K562 (cell line): ENCODE measurements around the gene RNF168. TPM values are rescaled to one million over a fixed set of nuclear protein-coding genes. Genes with fewer than 3 reads are reported as not detected.

Experiments used
- BACH1 ChIP-seq: fragments of 200-800 bp; sonication (Bioruptor generic); IDR thresholded peaks from 2 replicates; pipeline ENCODE4 v1.6.1; 2016; ENCODE audit warnings: missing genetic modification characterization, missing compliant biosample characterization
- CEBPG ChIP-seq, 3 experiments: fragments of 200-800 bp in 1 of 3; sonication (Bioruptor generic) in 1 of 3; sonication (generic) in 1 of 3; formaldehyde crosslinking in 1 of 3; IDR thresholded peaks in 2 of 3; conservative IDR thresholded peaks in 1 of 3; 2 replicates each; pipeline versions ENCODE4 v1.6.1 to v1.8.0; 2016 to 2022; ENCODE audit warnings: missing compliant biosample characterization in 2 of 3, missing genetic modification characterization in 2 of 3, mild to moderate bottlenecking in 1 of 3, missing genetic modification reagents in 1 of 3
- EHMT2 ChIP-seq: fragments of 450-650 bp; IDR thresholded peaks from 2 replicates; pipeline ENCODE4 v1.6.1; 2018; ENCODE audit warnings: antibody characterized with exemption
- HNRNPL ChIP-seq: fragments of 200-400 bp; formaldehyde crosslinking; IDR thresholded peaks from 2 replicates; pipeline ENCODE4 v1.6.1; 2017; ENCODE audit warnings: low read depth, mild to moderate bottlenecking, low read length
- IRF1 ChIP-seq: sonication (generic); formaldehyde crosslinking; IDR thresholded peaks from 2 replicates; pipeline ENCODE4 v1.8.0; 2022; ENCODE audit warnings: missing genetic modification reagents, mild to moderate bottlenecking, borderline replicate concordance
- MAFK ChIP-seq: IDR thresholded peaks from 2 replicates; pipeline ENCODE4 v1.6.1; 2011; ENCODE audit warnings: low read length, improper control_type of control experiment
- MYBL2 ChIP-seq, 2 experiments: fragments of 450-650 bp in 1 of 2; sonication (generic) in 1 of 2; formaldehyde crosslinking in 1 of 2; IDR thresholded peaks; 2 replicates each; pipeline versions ENCODE4 v1.6.1 to v1.8.1; 2017 to 2022; ENCODE audit warnings: borderline replicate concordance in 1 of 2, inconsistent platforms in 1 of 2, low read depth in 1 of 2, mild to moderate bottlenecking in 1 of 2, missing genetic modification reagents in 1 of 2, moderate library complexity in 1 of 2
- NONO ChIP-seq, 2 experiments: fragments of 200-400 bp in 1 of 2; fragments of 450-650 bp in 1 of 2; formaldehyde crosslinking in 1 of 2; IDR thresholded peaks; 2 replicates each; pipeline ENCODE4 v1.6.1; 2017; ENCODE audit warnings: low read depth in 2 of 2, mild to moderate bottlenecking in 2 of 2, moderate library complexity in 2 of 2, low read length in 1 of 2
- ZBED1 ChIP-seq: IDR thresholded peaks from 2 replicates; pipeline ENCODE4 v1.6.1; 2014
- ZBTB1 ChIP-seq: sonication (generic); formaldehyde crosslinking; IDR thresholded peaks from 2 replicates; pipeline ENCODE4 v1.8.1; 2023; ENCODE audit warnings: missing genetic modification reagents, low read depth, mild to moderate bottlenecking, borderline replicate concordance
- ZNF311 ChIP-seq: fragments of 250-450 bp; sonication (Bioruptor Pico); IDR thresholded peaks from 2 replicates; pipeline ENCODE4 v1.4.0; 2020; ENCODE audit warnings: mild to moderate bottlenecking, moderate library complexity
- ZNF384 ChIP-seq: IDR thresholded peaks from 2 replicates; pipeline ENCODE4 v1.6.1; 2012; ENCODE audit warnings: low read depth, low read length, improper control_type of control experiment
- ZNF444 ChIP-seq: fragments of 250-450 bp; sonication (Bioruptor Pico); IDR thresholded peaks from 2 replicates; pipeline ENCODE4 v1.4.0; 2020; ENCODE audit warnings: mild to moderate bottlenecking, moderate library complexity
- ZNF830 ChIP-seq: fragments of 250-450 bp; sonication (Bioruptor Pico); IDR thresholded peaks from 2 replicates; pipeline ENCODE4 v1.5.0; 2021; ENCODE audit warnings: mild to moderate bottlenecking
- polyA plus RNA-seq, 8 experiments: library from polyadenylated mRNA; depleted of rRNA in 4 of 8; stranded (reverse) in 5 of 8; unstranded in 3 of 8; fragments of >200 nt; fragmentation: Nextera tagmentation in 2 of 8; fragmentation: Illumina TruSeq in 1 of 8; extraction: Ambion mirVana in 2 of 8; extraction: Trizol in 1 of 8; gene quantifications; 2 replicates each; pipeline versions ENCODE4 v1.2.1 to v1.2.3, GENCODE V29; 2011 to 2014; ENCODE audit warnings: inconsistent platforms in 1 of 8, missing spikeins in 1 of 8
- total RNA-seq, 7 experiments: library from RNA; depleted of rRNA in 6 of 7; stranded (reverse); fragments of >200 nt in 6 of 7; fragmentation: Illumina TruSeq in 2 of 7; extraction: Trizol in 2 of 7; gene quantifications; 2 replicates each; pipeline versions ENCODE4 v1.2.1 to v1.2.3, GENCODE V29; 2011 to 2021; ENCODE audit warnings: low replicate concordance in 1 of 7
- TF ChIP-seq, protein P1 (sequence below), 2 experiments: fragments of 450-650 bp in 1 of 2; sonication (generic) in 1 of 2; formaldehyde crosslinking; conservative IDR thresholded peaks; 2 replicates each; pipeline versions ENCODE4 v1.4.0 to v1.8.1; 2020 to 2022; ENCODE audit warnings: mild to moderate bottlenecking in 1 of 2, missing genetic modification reagents in 1 of 2
- TF ChIP-seq, protein P2 (sequence below): fragments of 450-650 bp; formaldehyde crosslinking; IDR thresholded peaks from 2 replicates; pipeline ENCODE4 v1.4.0; 2020; ENCODE audit warnings: mild to moderate bottlenecking, moderate library complexity
- TF ChIP-seq, protein P3 (sequence below), 2 experiments: fragments of 450-650 bp; conservative IDR thresholded peaks; 2 replicates each; pipeline ENCODE4 v1.6.1; 2017; ENCODE audit warnings: mild to moderate bottlenecking in 2 of 2, moderate library complexity in 2 of 2
- TF ChIP-seq, protein P4 (sequence below): IDR thresholded peaks from 2 replicates; pipeline ENCODE4 v1.6.1; 2012; ENCODE audit warnings: low read depth, low read length, improper control_type of control experiment, borderline replicate concordance

RNF168 gene
- total and polyA plus RNA-seq, 9 of the 15 experiments (the other 6 are each of a cell fraction or from before 2014, with no cell fraction given) = 6.0 to 32.1 (median 16.6) TPM

DNA sequence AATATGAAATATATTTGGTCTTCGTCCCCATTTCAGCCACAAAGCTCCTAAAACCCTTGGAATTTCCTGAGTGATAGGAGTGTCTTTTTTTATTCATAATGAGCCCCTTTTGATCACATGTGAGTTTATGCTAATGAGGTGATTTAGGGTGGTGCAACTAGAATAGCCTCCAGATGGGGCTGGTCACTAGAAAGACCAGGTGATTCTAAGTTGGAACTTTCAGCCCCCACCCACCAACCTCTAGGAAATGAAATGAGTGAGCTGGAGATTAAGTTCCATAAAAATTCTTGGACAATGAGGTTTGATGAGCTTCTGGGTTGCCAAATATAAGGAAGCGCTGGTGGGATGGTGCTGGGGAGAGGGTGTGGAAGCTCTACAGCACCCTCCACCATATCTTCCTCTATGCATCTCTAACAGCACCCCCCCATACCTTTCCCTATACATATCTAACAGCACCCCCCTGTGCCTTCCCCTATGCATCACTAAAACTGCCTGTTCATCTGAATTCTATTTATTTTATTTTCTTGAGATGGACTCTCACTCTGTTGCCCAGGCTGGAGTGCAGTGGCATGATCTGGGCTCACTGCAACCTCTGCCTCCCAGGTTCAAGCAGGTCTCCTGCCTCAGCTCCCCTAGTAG is 13.7 kb upstream of the RNF168 start (continued):
- TF ChIP-seq BACH1 (tag) (no peak), ZBED1 (no peak), ZNF444 (no peak), CEBPG (CRISPR knock-in tag; IDR thresholded peaks at IDR 0.05) (no peak), CEBPG (tag; conservative IDR thresholded peaks at IDR 0.05 in 1 of 2, IDR thresholded peaks at IDR 0.05 in 1 of 2) (no peak), ZNF311 (CRISPR knock-in tag) (no peak), MAFK (no peak), ZNF384 (peak; percentile 81), HNRNPL (no peak), EHMT2 (no peak), NONO (IDR thresholded peaks at IDR 0.05; ENCODE audit: low read depth in 2 of 2, low read length in 1 of 2) (no peak), IRF1 (CRISPR knock-in tag) (no peak), ZNF830 (CRISPR knock-in tag) (no peak), MYBL2 (IDR thresholded peaks at IDR 0.05; ENCODE audit: low read depth) (no peak), MYBL2 (CRISPR knock-in tag; IDR thresholded peaks at IDR 0.05; ENCODE audit: borderline replicate concordance) (no peak), ZBTB1 (CRISPR knock-in tag) (no peak)
- TF ChIP-seq, protein P1, sequence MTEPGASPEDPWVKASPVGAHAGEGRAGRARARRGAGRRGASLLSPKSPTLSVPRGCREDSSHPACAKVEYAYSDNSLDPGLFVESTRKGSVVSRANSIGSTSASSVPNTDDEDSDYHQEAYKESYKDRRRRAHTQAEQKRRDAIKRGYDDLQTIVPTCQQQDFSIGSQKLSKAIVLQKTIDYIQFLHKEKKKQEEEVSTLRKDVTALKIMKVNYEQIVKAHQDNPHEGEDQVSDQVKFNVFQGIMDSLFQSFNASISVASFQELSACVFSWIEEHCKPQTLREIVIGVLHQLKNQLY (CRISPR knock-in tag; conservative IDR thresholded peaks at IDR 0.05) = no peak
- TF ChIP-seq, protein P2, sequence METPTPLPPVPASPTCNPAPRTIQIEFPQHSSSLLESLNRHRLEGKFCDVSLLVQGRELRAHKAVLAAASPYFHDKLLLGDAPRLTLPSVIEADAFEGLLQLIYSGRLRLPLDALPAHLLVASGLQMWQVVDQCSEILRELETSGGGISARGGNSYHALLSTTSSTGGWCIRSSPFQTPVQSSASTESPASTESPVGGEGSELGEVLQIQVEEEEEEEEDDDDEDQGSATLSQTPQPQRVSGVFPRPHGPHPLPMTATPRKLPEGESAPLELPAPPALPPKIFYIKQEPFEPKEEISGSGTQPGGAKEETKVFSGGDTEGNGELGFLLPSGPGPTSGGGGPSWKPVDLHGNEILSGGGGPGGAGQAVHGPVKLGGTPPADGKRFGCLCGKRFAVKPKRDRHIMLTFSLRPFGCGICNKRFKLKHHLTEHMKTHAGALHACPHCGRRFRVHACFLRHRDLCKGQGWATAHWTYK = no peak
- TF ChIP-seq, protein P3, sequence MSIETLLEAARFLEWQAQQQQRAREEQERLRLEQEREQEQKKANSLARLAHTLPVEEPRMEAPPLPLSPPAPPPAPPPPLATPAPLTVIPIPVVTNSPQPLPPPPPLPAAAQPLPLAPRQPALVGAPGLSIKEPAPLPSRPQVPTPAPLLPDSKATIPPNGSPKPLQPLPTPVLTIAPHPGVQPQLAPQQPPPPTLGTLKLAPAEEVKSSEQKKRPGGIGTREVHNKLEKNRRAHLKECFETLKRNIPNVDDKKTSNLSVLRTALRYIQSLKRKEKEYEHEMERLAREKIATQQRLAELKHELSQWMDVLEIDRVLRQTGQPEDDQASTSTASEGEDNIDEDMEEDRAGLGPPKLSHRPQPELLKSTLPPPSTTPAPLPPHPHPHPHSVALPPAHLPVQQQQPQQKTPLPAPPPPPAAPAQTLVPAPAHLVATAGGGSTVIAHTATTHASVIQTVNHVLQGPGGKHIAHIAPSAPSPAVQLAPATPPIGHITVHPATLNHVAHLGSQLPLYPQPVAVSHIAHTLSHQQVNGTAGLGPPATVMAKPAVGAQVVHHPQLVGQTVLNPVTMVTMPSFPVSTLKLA (conservative IDR thresholded peaks at IDR 0.05) = 0 out of 4 replicates have a peak, but pooled peaks of 1 of the 2 experiments have one; percentile 16
- TF ChIP-seq, protein P4, sequence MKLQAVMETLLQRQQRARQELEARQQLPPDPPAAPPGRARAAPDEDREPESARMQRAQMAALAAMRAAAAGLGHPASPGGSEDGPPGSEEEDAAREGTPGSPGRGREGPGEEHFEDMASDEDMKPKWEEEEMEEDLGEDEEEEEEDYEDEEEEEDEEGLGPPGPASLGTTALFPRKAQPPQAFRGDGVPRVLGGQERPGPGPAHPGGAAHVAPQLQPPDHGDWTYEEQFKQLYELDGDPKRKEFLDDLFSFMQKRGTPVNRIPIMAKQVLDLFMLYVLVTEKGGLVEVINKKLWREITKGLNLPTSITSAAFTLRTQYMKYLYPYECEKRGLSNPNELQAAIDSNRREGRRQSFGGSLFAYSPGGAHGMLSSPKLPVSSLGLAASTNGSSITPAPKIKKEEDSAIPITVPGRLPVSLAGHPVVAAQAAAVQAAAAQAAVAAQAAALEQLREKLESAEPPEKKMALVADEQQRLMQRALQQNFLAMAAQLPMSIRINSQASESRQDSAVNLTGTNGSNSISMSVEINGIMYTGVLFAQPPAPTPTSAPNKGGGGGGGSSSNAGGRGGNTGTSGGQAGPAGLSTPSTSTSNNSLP = no peak
